ENCODE data around the gene ERP44.
"Not testable (repeated sequence)": the region's sequence is repeated elsewhere in the genome, so short reads cannot be mapped to it uniquely, and the experiment has no call there.

DNA sequence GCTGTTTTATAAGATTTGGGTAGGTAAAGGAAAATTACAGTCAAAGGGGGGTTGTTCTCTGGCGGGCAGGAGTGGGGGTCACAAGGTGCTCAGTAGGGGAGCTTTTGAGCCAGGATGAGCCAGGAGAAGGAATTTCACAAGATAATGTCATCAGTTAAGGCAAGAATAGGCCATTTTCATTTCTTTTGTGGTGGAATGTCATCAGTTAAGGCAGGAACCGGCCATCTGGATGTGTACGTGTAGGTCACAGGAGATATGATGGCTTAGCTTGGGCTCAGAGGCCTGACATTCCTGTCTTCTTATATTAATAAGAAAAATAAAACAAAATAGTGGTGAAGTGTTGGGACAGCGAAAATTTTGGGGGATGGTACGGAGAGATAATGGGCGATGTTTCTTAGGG lies 41.5 kb upstream of the ERP44 start:
- TF ChIP-seq CTCF, POLR2A (IDR thresholded peaks at IDR 0.05): not testable (repeated sequence)
